Activated T-cell treated with anti-CD3 and anti-CD28 coated beads, Interleukin-2, amount 50 U/mL, for 4 hours (primary cell): ENCODE data around the gene RTN4. TPM values are rescaled to one million over a fixed set of nuclear protein-coding genes. Genes with fewer than 3 reads are reported as not detected.

Source experiments
- ATAC-seq, 2 donors: fragments of 200-7000 bp; cut with Tn5 transposase; one replicate each; pipeline ENCODE4 v1.10.0; 2021
- DNase-seq: peaks from one replicate; pipeline ENCODE4 v3.0.0-alpha.2; 2020
- H3K27me3 Mint-ChIP-seq: one replicate; pipeline ENCODE4 v1.8.0; 2021; ENCODE audit warnings: low read depth, mixed read lengths
- H3K36me3 Mint-ChIP-seq: one replicate; pipeline ENCODE4 v1.8.0; 2022; ENCODE audit warnings: mixed read lengths; ENCODE audit not compliant: insufficient read depth
- H3K4me1 Mint-ChIP-seq: one replicate; pipeline ENCODE4 v1.8.0; 2021; ENCODE audit warnings: low read depth, mixed read lengths
- H3K4me3 Mint-ChIP-seq: one replicate; pipeline ENCODE4 v1.8.0; 2021; ENCODE audit warnings: mild to moderate bottlenecking, moderate library complexity, mixed read lengths
- H3K9me3 Mint-ChIP-seq: one replicate; pipeline ENCODE4 v1.8.0; 2021; ENCODE audit warnings: mixed read lengths
- total RNA-seq, 3 donors: library from RNA; stranded (reverse); gene quantifications; one replicate each; pipeline ENCODE4 v1.2.1, GENCODE V29; 2021

RTN4 gene
- total RNA-seq, 3 donors from 2014 or later, result 71.4 to 75.9 (median 73.6) TPM

DNA sequence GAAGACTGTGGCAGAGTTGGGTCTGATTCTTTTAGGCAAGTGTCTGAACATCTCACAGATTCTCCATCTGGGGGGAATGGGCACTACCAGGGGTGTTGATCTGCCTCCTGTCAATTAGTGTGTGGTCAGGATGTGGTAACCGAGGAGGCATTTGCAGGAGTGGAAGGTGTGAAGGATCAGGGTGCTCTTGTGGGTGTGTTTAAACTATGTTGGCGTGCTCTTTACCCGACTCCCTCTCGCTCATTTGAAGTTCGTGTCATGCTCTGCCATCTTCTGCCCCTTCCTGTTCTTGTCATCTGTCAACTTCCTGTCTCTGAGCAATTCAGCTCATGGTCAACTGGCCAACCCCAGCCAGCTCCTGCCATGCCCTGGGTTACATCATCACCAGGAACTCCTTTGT lies 107.9 kb downstream of the RTN4 start:
- Mint-ChIP-seq H3K27me3 (no peaks in the 10 kb centered on the region), H3K36me3 (no peaks in the 10 kb centered on the region), H3K9me3 (peaks cover 6% of the 10 kb centered on the region), H3K4me3 (no peak overlapping the region), H3K4me1 (peaks cover 5% of the 10 kb centered on the region)
- ATAC-seq (peak; percentile 34 to 61), DNase-seq (no peak)

DNA sequence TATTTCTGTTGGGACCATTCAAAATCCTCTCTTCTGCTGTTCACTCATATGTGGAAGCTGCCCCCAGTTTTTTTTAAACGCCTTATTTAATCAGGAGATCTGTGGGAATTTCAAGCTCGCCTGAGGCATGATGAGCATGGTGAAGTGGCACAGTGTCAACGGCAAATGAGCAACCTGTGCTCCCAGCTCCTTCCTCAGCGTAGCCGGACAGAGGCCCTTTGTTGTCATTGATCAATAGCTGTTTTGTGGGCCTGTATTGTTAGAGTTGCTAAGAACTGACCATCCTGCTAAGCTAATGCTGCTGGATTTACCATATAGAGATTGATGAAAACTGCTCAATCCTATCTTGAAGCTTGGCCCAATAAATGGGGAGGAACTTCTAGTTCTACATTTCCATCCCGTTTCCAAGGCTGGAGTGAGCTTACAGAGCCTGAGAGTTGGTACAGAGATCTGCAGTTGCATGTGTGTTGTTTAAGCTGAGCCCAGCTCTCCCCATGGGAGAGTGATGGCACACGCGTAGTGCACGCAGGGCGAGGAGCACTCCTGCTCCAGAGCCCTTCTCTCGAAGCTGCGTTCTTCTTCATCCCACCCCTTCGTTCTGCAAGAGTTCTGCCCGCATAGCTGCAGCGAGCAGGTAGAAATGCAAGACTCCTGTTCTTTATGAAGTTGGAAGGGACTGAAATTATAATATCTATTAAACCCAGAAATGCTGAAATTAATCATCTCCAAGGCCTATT lies 108.8 kb downstream of the RTN4 start:
- no peaks in the 10 kb centered on the region for H3K36me3 Mint-ChIP-seq
- no peak overlapping the region for H3K4me3 Mint-ChIP-seq
- H3K9me3 Mint-ChIP-seq, result peaks cover 6% of the 10 kb centered on the region
- peaks cover 5% of the 10 kb centered on the region for H3K4me1 Mint-ChIP-seq
- DNase-seq (no peak), ATAC-seq (no peak)
- H3K27me3 Mint-ChIP-seq, result no peaks in the 10 kb centered on the region

DNA sequence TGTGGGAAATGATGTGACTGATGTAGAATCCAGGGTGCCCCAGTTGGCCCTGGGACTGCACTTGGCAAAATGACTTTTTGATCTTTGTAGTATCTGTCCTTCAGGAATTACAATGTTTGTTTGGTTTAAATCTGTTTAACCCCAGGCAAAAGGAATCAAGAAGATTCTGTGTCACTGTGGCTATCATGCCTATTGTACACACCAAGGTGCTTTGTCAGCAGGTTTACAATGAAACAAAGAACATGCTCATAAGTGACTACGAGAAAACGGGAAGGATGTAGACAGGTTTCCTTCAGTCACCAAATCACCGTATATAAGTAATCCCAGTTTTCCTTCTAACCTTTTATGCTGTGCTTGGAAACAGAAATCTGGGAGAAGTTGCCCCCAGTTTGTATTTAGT lies 109.5 kb downstream of the RTN4 start:
- Mint-ChIP-seq H3K9me3 (peaks cover 6% of the 10 kb centered on the region), H3K27me3 (no peaks in the 10 kb centered on the region), H3K4me1 (peaks cover 2% of the 10 kb centered on the region), H3K4me3 (no peak overlapping the region), H3K36me3 (no peaks in the 10 kb centered on the region)
- no peak for DNase-seq
- ATAC-seq, result no peak

DNA sequence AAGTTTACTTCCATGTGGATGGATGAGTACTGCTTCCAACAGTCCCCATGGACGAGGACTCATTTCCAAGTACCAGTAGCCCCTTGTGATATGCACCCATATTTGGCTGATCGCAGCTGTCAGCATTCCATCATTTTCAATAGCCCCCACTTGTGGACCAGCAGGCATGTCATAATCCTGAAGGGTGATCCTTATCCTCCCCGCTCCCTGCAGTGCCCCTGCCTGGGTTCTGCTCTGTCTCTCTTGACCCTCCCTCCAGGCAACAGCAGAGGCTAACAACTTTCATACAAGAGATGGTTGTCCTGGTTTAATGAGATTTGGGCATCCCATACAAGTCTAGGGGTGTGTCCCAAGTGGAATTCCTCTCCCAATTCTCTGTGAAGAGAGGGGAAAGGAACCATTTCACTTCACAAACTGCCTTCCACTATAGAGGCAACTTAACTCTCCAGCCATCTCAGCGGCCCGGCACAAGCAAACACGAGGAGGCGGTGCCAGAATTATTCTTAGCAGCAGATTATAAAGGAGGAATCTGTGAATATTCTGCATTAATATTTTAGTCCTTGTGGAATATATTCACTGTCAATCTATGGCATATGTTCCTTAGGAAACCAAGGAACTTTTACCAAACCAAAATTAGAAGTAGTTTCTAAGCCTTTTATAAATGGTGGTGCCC lies 110.7 kb downstream of the RTN4 start:
- no peaks in the 10 kb centered on the region for H3K4me1 Mint-ChIP-seq
- DNase-seq (no peak), ATAC-seq (no peak)
- H3K36me3 Mint-ChIP-seq, result no peaks in the 10 kb centered on the region
- H3K27me3 Mint-ChIP-seq, result no peaks in the 10 kb centered on the region
- peaks cover 6% of the 10 kb centered on the region for H3K9me3 Mint-ChIP-seq
- H3K4me3 Mint-ChIP-seq, result no peak overlapping the region

DNA sequence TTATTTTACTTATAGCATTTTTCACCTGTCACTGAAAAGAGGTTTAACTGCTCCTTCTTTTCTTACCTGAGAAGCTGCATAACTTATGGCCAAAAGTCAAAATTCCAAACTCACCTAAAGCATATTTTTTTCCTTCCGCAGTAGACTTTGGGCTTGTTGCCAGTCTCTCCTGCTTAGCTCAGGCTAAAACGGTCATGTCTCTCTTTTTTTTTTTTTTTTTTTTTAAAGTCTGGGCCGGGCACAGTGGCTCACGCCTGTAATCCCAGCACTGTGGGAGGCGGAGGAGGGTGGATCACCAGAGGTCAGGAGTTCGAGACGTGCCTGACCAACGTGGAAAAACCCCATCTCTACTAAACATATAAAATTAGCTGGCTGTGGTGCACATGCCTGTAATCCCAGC lies 113.5 kb downstream of the RTN4 start:
- no peaks in the 10 kb centered on the region for H3K36me3 Mint-ChIP-seq
- peaks cover 6% of the 10 kb centered on the region for H3K9me3 Mint-ChIP-seq
- DNase-seq (no peak), ATAC-seq (no peak)
- H3K4me3 Mint-ChIP-seq, result no peak overlapping the region
- no peaks in the 10 kb centered on the region for H3K27me3 Mint-ChIP-seq
- H3K4me1 Mint-ChIP-seq, result no peaks in the 10 kb centered on the region

DNA sequence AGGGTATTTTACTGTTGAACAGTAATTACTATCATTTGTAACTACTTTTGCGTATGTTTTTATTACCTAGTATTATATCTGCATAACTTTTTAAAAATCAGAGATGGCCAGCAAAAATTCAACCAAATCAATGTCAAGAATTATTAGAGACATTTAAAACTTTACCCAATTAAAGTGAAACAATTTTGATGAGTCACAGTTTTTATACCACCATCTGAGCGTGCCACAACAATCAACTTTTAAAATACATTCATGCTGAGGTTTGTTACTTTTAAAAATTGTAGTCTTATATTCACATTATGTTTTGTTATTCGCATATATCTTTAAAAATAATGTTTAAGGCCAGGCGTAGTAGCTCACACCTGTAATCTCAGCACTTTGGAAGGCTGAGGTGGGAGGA lies 114.9 kb downstream of the RTN4 start:
- Mint-ChIP-seq H3K4me3 (no peak overlapping the region), H3K27me3 (no peaks in the 10 kb centered on the region), H3K4me1 (no peaks in the 10 kb centered on the region), H3K9me3 (peaks cover 6% of the 10 kb centered on the region), H3K36me3 (no peaks in the 10 kb centered on the region)
- ATAC-seq (no peak), DNase-seq (no peak)

DNA sequence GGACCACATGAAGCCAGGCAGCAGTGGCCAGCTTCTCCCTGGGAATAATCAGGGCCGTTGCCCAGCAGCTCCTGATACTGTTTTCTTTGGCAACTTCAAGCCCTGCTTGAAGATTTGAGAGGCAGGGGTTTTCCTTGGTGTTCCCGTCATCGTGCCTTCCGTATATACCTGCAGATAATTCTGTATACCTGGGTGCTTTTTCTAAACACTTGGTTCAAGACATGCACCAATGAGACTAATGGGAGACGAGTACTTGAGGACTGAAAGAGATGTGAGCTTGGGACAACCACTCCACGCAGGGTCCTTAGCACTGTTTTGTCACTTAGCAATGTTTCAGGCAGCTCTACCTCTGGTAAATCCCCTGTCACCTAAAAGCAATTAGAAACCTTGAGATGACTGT lies 118.8 kb downstream of the RTN4 start:
- no peak overlapping the region for H3K4me3 Mint-ChIP-seq
- H3K27me3 Mint-ChIP-seq, result peaks cover 2% of the 10 kb centered on the region
- no peak for ATAC-seq

DNA sequence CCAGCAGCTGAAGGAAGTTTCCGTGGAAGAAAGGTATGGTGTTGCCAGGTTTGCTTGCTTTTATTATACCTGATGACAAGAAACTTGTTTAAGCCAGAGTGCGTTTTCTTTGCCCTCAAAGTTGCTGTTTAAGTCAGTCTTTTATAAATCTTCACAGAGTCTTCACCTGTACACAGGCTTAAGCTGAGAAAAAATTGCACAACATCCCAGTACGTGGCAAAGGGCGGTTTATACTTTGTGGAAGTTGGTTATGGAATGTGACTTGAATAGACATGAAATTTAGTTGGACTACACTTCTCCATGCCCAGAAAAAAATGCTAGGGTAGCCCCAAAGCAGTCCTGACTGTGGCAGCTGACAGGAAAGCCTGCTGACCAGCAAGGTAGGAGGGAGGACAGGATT lies 121.5 kb downstream of the RTN4 start:
- no peak overlapping the region for H3K4me3 Mint-ChIP-seq

More for the DNA sequence above, 118.8 kb downstream of the RTN4 start:
- no peak for DNase-seq
- Mint-ChIP-seq H3K9me3 (no peaks in the 10 kb centered on the region), H3K36me3 (no peaks in the 10 kb centered on the region), H3K4me1 (no peaks in the 10 kb centered on the region)

DNA sequence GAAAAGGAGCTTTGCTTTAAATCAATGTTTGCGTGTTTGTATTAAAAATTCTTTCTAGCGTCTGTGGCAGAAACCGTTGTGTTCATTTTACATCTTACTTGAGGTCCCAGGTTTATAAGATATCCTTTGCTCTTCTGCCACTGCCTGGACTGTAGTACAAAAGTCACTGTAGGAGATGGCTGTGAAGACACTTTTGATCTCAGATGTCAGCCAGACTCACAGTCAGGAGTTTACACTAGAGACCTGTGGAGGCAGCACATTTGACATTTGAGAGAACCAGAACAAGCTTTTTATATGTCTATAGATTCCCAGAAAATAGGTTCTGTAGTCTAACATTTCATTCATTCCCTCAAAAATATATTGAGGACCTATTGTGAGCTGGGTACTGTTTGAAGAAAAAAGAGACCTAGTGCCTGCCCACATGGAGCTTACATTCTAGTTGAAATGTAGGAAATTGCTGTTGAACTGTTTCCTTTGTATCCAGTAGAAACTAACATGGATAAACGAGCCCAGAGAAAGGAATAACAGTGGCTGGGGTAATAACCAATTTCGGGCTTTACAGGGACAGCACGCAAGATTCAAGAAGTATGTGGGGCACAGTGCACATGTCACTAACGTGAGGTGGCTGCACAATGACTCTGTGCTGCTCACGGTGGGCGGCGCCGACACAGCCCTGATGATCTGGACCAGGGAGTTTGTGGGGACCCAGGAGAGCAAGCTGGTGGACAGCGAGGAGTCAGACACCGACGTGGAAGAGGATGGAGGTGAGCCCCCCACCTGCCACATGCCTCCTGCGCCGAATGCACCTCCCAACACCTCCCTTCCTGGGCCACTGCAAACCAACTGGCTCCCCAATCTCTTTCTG lies 122.3 kb downstream of the RTN4 start:
- H3K4me1 Mint-ChIP-seq, result no peaks in the 10 kb centered on the region
- ATAC-seq (no peak), DNase-seq (no peak)
- H3K36me3 Mint-ChIP-seq, result no peaks in the 10 kb centered on the region
- H3K4me3 Mint-ChIP-seq, result no peak overlapping the region
- no peaks in the 10 kb centered on the region for H3K9me3 Mint-ChIP-seq
- peaks cover 2% of the 10 kb centered on the region for H3K27me3 Mint-ChIP-seq

More for the DNA sequence above, 121.5 kb downstream of the RTN4 start:
- H3K9me3 Mint-ChIP-seq, result no peaks in the 10 kb centered on the region
- no peaks in the 10 kb centered on the region for H3K4me1 Mint-ChIP-seq
- no peaks in the 10 kb centered on the region for H3K36me3 Mint-ChIP-seq
- H3K27me3 Mint-ChIP-seq, result peaks cover 2% of the 10 kb centered on the region
- no peak for ATAC-seq
- no peak for DNase-seq

DNA sequence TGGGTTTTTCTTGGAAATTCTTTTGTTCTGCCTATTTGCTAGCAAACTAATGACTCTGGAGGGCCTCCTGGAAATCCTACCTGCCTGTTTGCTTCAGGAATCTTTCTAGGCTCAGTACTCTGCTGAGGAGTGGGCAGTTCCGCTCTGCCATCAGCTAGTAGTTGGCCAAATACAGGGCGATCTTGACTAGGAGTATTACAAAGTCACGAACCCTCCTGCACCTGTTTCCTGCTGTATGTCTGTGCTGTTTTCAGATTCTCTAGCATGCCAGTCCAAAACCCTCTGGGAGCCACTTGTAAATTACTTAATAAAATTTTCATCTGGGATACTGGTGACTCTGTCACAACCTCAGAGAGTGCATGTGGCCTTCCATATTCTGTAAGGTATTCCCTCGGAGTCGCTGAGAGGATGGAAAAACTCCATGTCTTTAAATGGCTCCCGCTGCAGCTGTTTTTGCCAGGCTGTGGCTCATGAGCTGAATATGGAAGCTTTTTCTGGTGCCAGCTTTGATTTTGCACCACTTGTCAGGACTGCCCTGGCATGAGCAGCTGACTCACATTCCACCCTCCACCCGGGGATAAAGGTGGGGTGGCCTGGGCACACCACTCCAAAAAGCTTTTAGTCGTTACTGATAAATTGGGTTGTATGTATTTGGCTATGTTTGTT lies 123.0 kb downstream of the RTN4 start:
- H3K27me3 Mint-ChIP-seq, result peaks cover 5% of the 10 kb centered on the region
- H3K9me3 Mint-ChIP-seq, result no peaks in the 10 kb centered on the region
- no peaks in the 10 kb centered on the region for H3K4me1 Mint-ChIP-seq
- no peaks in the 10 kb centered on the region for H3K36me3 Mint-ChIP-seq
- H3K4me3 Mint-ChIP-seq, result no peak overlapping the region
- no peak for ATAC-seq
- DNase-seq, result no peak

DNA sequence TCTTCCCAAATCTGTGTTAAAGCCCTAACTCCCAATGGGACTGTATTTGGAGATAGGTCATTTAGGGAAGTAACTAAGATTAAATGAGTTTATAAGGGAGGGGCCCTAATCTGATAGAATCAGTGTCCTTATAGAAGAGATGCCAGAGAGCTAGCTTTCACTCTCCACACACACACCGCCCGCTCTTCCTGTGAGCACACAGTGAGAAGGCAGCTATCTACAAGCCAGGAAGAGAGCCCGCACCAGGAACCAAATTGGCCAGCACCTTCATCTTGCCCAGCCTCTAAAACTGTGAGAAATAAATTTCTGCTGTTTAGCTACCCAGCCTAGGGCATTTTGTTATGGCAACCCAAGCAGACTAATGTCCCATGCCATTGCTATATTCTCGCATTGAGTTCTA lies 125.2 kb downstream of the RTN4 start:
- Mint-ChIP-seq H3K9me3 (peaks cover 4% of the 10 kb centered on the region), H3K4me1 (no peaks in the 10 kb centered on the region), H3K4me3 (no peak overlapping the region), H3K27me3 (peaks cover 5% of the 10 kb centered on the region), H3K36me3 (peaks cover 2% of the 10 kb centered on the region)
- DNase-seq (no peak), ATAC-seq (no peak)

DNA sequence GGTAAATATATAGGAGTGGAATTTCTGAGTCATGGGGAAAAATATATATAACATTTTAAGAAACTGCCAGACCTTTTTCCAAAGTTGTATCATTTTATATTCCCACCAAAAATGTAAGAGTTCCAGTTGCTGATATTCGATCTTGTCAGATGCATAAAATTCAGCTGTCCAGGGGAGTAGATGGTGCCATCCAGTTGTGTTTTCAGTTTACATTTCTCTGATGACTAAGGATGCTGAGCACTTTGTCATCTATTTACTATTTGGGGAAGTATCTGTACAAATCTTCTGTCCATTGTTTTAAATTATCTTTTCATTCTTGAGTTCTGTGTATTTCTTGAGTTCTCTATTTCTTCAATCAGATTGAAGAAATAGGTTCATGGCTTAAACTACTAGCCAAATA lies 126.1 kb downstream of the RTN4 start:
- peaks cover 4% of the 10 kb centered on the region for H3K9me3 Mint-ChIP-seq
- no peak overlapping the region for H3K4me3 Mint-ChIP-seq
- no peak for ATAC-seq

More for the DNA sequence above, 126.1 kb downstream of the RTN4 start:
- no peak for DNase-seq
- Mint-ChIP-seq H3K27me3 (peaks cover 7% of the 10 kb centered on the region), H3K36me3 (peaks cover 2% of the 10 kb centered on the region), H3K4me1 (no peaks in the 10 kb centered on the region)
